GM21723 (cell line): Measurements from ENCODE around the gene ST3GAL5.

ENCODE experiments used
- ATAC-seq: cut with Tn5 transposase; IDR thresholded peaks from one replicate; pipeline ENCODE4 v1.9.1; 2021; ENCODE audit warnings: mild to moderate bottlenecking, moderate library complexity; ENCODE audit not compliant: unreplicated experiment

ST3GAL5 gene

DNA sequence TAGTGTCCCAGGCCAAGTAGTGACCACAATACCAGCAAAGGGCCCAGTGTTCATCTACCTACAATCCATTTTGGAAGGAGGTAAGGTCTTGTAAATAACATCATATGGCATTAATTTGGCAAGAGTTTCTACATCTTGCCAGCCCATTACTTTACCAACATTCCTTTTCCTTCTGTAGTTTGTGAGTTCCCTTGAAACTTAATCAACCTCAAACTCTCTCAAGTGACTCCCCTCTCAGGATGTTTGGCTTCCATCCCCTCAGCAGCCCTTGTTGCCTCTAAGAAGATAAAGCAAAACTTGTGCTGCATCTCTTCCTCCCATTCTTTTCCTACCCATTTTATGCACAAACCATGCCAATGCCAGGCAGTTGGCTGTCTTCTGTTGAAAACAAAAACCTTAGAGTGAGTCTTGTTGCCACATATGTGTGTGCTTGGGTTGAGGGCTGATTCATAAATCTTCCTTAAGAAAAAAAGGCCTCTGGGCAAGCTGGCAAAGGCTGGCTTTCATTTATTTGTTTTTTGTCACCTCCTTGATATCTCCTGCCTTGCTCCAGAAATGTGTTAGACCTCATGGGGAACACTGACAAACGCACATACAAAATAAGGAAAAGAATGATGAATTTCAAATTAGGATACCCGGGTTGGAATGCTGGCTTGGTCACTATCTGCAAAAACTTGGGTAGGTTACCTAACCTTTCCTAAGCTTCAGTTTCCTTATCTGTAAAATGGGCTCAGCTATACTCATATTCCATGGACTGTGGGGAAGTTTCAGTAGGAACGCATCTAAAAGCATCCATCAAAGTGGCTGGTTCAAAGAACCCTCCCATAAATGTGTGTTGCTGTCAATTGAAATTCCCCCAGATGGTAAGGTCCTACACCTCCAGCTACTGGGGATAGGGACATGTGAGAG lies 29.4 kb upstream of the ST3GAL5 start:
- no peak for ATAC-seq

DNA sequence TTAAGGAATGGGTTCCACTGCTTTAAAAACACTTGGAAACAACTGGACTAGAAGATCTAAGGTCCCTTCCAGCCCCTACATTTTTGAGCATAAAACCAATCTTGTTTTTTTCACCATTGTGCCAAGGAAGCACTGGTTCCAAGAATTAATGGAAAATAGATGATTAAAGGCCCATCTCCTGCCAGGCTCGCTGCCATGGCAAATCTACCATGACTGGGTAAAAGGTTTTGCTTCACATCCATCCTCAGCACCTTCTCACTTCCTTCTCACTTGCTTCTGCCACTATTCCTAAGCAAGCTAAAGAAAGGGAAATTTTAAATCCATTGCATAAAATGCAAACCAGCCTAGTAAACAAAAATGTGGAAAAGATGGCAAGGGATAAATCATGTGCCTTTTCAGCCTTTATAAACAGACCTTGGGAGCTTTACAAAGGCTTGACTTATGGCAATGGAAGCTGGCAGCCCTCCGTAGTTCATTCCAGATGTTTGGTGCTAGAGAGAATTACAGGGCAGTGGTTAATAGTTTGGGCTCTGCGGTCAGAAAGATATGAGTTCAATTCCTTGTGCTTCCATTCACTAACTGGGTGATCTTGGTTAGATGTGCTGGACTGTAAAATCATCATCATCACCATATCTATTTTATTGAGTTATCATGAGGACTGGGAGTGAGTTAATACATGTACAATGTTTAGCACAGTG lies 27.0 kb upstream of the ST3GAL5 start:
- no peak for ATAC-seq

DNA sequence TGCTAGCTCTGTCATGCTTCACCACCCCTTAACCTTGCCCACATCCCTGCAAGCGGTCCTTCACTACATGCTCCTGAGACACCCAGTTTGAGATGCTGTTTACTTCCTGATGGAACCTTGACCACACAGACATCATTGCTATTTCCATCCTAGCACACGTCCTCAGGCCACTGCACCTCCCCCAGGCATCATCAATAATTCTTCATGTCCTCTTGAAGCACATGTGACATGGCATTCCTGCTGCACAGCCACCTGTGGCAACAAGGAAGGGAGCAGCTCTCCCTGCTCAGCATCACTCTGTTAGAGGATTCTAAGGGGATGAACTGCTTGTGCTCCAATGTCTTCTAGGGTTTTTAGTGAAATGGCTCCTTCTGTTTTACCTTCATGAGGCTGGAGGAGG lies 26.1 kb upstream of the ST3GAL5 start:
- no peak for ATAC-seq

DNA sequence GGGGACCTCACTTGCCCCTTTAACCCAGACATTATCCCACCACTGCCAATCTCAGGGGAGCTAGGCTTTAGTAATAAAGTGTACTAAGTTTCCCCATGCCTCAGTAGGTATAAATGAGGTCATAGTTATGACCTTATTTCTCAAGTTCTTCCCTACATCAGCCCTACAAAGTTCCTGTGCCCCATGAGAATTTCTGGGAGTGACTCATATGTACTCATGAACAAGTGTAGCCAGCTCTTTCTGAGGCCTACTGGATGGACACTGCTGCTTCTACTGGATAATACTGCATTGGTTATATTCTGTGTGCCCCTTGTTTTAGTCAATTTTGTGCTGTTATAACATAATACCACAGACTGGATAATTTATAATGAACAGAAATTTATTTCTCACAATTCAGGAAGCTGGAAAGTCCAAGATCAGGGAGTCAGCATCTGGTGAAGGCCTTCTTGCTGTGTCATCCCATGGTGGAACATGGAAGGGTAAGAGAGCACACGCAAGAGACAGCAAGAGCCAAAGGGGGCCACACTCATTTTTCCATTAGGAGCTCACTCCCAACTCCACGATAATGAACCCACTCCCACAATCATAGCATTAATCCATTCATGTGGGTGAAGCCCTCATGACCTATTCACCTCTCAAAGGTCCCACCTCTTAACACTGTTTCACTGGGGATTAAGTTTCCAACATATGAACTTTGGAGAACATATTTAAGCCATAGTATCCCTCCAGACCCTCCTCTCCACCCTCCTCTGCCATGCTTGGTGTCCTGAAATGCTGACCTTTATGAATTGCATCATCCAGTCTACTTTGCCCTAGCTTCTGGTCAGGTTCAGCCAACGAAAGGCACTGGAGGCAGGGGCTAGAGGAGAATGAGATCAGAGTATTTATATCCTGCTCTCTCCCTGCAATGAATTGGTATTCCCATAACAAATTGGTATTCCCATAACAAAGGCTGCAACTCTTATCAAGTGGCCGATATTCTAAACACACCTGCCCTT lies 25.4 kb upstream of the ST3GAL5 start:
- ATAC-seq, result no peak

DNA sequence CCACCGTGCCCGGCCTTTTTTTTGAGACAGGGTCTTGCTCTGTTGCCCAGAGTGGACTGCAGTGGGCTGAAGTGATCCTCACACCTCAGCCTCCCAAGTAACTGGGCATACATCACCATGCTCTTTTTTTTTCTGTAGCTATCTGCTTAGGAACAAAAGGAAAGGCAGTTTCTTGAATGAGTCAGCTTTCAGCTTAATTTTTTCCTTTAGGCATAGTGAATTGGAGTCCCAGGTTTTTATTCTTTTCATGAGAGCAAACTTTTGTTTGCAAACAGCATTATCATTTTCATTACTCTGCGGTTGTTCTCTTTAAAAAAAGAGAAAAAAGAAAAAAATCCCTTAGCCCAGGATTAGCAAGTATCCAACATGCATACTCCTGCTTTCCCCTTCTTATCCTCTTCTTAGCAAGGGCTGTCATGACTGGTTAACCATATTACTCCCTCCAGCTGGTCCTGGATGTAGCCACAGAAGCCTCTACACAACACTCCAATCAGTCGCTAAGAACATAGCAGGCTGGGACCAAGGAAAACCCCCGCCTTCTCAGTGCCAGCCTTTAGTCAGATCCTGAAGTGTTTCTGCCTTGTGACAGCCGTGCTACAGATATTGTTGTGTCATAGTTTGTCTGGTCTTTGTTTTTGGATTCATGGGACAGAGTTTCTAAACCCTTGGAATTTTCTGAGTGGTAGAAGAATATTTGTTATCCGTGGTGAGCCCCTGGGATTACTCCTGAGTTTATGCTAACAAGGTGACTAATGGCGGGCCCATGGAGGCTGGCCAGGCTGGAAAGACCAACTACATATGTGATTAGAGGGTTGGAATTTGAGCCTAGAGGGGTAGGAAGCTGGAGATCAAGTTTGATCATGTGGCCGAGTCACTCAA lies 23.3 kb upstream of the ST3GAL5 start:
- no peak for ATAC-seq

DNA sequence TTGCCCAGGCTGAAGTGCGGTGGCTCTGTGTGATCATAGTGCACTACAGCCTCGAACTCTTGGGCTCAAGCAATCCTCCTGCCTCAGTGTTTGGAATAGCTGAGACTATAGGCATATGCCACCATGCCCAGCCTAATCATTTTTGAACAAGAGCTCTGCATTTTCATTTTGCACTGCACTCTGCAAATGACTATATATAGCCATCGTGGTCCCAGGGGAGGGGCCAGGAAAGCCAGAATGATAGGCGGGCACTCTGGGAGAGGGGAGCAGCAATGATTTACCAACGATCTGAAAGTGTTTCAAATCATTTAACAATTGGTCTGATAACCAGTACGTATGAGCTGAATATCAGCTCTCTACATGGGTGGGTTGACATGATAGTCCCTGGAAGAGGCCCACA lies 22.3 kb upstream of the ST3GAL5 start:
- ATAC-seq, result no peak

DNA sequence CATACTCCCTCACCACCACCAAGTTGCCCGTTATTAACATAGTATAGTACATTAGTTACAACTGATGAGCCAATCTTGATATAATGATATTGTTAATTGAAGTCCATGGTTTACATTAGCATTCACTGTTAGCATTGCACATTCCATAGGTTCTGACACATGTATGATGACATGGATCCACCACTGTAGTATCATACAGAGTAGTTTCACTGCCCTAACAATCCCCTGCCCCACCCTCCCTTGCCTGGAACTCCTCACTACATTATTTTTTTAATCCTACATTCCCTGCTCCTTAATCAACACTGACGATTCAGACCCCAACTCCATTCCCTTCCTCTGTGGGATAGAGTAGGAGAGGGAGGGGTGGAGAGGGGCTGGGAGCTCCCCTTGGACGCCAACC lies 20.2 kb upstream of the ST3GAL5 start:
- ATAC-seq, result no peak

DNA sequence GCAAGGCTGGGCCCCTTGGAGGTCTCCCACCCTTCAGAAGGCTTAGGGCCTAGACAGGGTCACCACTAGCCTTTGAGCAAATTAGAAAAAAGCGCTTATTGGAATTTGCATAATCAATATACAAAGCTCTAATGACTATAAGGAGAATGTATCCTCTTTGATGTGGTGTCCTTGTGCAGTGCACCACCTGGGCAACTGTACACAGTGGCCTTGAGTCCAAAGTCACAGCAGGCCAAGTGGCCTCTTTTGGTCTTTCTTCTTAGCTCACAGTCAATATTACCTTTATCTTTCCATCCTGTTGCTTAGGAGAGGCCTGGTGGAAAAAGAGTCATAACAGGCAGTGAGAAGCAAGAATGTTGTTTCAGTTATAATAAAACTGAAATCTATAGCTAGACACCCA lies 19.7 kb upstream of the ST3GAL5 start:
- ATAC-seq, result no peak

DNA sequence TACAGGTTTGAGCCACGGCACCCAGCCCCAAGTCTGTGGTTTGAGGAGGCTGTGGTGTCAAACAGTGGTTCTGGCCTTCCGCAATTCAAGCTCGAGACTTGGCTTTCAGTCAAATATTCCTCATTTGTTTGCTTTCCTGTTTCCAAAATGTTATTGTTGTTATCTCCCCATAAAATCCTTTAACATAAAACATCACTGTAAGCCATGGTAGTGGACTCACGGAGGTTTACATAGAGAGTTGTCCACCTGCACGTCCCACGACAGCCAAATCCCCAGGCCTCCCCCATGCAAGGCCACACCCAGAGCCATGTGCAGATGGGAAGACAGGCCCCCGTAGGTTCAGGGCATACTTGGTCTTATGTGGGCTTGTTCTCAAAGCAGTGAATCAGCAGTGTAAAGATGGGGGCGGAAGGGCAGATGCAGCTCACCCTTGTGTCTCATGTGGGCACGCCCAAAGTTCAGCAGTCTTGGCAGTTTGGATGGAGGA lies 18.9 kb upstream of the ST3GAL5 start:
- ATAC-seq, result no peak

DNA sequence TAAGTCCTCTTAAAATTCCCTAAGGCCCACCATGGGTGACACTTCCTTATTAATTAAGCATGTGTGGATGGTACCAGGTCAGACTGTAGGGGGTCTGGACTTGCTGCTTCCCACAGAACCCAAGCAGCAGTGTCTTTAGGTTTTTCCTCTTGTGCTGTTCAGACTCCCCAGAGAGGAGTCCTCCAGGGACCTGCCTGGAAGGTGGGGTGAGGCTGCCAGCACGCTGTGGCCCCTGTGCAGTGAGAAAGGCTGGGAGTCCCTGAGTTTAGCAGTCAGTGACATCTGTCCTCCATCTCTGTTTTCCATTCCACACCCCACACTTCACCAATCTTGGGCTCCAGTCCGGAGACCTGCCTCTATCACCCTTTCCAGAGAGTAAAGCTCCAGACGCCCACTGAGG lies 18.0 kb upstream of the ST3GAL5 start:
- ATAC-seq, result no peak

DNA sequence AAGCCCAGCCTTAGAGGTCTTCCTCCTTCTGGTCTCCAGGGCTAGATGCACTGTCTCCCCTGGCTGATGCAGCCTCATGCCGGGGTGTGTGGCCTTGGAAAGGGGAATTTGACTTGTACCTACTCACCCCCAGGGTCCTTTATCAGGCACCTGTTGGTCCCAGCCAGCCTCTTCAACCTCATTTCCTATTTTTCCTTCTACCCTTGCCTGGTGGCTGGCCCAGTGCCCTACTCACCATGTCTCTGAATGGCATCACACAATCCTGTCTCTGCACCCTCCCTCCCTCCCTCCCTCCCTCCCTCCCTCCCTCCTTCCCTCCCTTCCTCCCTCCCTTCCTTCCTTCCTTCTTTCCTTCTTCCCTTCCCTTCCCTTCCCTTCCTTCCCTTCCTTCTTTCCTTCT lies 17.1 kb upstream of the ST3GAL5 start:
- ATAC-seq, result no peak

DNA sequence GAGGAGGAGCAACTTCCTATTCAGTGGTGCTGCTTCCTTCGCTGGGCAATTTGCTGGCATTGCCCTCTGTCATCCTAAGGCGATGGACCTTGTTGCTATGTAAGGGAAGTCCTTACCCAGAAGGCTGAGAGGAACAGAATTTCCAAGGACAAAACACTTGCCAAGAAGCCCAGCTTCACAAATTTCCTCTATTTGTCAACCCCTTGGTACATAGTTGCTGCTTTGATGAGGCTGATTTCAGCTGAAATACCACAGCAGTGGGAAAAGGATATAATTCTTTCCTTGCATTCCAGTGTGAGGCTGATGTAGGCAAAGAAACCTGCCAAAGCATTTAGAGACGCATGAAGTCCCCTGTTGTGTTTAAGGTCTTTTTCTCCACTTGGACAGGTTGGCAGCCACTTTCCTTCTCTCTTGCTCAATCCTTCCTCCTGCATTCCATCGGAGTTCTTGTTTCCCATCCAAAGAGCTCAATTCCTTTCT lies 16.4 kb upstream of the ST3GAL5 start:
- ATAC-seq, result no peak

DNA sequence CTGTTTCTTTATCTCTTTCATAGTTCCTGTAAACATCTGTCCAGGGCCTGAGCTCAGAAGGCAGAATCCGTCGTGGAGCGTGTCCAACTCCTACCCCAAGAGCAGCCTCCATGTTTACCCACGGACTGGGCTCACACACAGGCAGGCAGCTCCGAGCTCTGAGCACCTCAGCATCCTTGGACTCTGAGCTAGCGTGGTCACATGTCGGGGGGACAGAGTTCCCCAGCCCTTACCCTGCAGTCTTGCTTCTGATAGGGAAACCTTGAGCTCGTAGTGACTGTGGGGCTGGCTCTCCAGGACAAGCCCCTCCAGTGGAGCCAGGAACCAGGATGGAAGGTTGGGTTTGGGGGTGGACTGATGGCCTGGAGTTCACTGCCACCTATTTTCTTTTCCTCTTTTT lies 15.1 kb upstream of the ST3GAL5 start:
- ATAC-seq, result no peak

DNA sequence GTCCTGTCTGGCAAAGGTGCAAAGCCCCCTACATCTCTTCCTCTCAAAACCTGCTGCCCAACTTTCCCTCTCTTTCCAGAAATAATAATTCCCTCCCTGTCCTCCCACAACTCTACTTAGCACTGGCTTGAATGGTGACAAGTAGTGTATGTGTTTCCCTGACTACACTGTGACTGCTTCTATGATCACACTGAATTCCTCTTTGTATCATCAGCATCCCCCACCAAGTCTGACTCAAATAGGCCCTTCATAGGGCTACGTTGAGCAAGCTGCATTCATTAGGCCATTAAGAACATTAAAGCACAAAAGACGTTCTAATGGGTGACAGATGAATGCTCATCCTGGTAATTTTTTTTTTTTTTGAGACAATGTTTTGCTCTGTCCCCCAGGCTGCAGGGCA lies 13.7 kb upstream of the ST3GAL5 start:
- ATAC-seq, result no peak

DNA sequence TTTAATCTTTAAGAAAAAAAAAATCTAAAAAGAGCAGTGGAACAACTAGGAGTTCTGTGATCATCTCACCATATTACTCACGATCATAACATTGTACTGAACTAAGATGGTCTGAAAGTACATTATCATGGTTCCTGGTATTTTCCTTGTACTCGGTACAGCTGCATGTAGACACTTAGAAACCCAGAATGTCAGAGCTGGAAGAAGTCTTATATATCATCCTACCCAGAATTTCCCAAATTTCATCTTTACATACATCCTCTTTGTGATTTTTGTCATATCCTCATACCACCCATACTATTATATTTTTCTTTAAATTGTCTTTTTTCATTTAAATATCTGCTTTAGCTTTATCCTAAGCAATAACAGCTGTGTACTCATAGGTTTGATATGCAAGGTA lies 12.4 kb upstream of the ST3GAL5 start:
- no peak for ATAC-seq

DNA sequence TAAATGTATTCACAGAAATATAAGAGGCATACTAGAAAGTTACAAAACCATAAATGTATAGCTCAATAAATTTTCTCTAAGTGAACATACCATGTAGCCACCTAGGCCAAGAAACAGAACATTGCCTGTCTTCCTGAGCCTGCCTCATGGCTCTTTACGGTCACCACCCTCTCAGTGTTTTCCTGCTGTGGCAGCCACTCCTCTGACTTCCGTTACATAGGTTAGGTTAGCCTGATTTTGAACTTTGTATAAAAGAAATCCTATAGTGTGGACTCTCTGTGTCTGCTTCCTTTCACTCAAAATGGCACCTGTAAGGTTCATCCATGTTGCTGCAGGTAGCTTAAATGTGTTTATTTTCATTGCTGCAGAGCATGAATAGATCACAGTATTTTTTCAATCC lies 11.6 kb upstream of the ST3GAL5 start:
- no peak for ATAC-seq

DNA sequence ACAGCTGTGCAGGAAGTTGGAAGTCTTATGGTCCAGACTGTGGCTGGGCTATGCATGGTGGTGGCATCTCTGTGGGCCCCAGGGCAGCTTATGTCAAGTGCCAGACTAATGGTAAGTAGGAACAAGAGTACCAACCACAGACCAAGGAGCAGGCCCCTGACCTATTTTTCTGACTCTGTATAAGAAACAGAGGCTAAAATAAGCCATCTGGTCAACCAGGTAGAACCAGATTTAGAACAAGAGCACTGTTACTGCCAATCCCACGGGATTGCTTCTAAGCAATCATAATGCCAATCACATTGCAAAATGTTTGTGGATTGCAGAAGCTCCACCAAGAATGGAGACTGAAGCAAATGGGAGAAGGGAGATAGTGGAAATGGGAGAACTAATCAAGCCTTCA lies 11.1 kb upstream of the ST3GAL5 start:
- no peak for ATAC-seq

DNA sequence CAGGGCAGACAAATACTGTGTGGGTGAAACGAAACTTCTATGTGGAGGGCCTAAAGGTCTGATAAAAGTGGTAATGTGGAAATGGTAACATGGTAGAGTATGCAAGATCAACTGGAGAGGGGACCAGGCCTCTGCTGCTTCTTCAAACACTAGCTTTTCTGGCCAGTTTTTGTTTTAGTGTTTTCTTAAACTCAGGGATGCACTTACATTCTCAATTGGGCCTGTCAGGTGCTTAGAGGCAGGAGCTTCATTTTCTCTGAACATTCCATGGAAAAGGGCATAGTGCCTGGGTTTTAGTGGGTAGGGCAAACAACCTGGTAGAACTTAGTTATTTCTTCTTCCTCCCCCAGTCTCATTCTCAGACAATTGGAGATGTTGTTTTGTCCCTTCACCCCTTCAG lies 10.5 kb upstream of the ST3GAL5 start:
- ATAC-seq, result no peak

DNA sequence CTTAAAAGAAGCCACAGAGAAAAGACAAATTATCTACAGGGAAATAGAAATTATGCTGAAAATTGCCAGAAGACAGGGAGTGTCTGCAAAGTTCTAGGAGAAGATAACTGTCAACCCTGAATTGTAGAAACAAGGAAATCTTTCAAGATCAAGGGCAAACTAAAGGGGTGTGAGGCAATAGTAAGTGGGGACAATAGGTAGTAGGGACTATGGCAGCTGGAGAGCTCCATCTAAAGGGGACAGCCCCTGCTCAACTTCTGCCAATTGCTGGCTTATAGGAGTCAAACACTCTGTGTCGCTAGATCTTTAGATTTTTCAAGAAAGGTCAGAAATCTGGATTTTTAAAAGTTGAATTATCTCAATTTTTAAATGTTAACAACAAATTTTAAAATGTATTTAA lies 10.1 kb upstream of the ST3GAL5 start:
- no peak for ATAC-seq
